ENCODE measurements around the gene ILF2. TPM values are rescaled to one million over a fixed set of nuclear protein-coding genes. Genes with fewer than 3 reads are reported as not detected.
A peak's percentile ranks its signal among the peaks of the same experiment; 100 is the strongest.

ILF2 gene
- total RNA-seq, 1 donor from 2014 or later: 262 TPM

- Mint-ChIP-seq H3K27me3 (no peaks in the 10 kb centered on the region), H3K9me3 (ENCODE audit: low read depth) (peaks cover 4% of the 10 kb centered on the region), H3K36me3 (ENCODE audit: insufficient read depth) (peaks cover 4% of the 10 kb centered on the region), H3K4me1 (ENCODE audit: low read depth) (peaks cover 35% of the 10 kb centered on the region), H3K27ac (peak overlapping the region; percentile 80), H3K4me3 (ENCODE audit: low read depth) (no peak overlapping the region)
- DNase-seq (ENCODE audit: low spot score, unreplicated experiment): no peak
- no peak for TF ChIP-seq CTCF (IDR thresholded peaks at IDR 0.05; ENCODE audit: unreplicated experiment)
Observed at GRCh38 chr1:153631047-153632022, 39.5 kb downstream of the ILF2 start.

- Mint-ChIP-seq H3K36me3 (ENCODE audit: insufficient read depth) (peaks cover 3% of the 10 kb centered on the region), H3K4me1 (ENCODE audit: low read depth) (peaks cover 37% of the 10 kb centered on the region), H3K27ac (peak overlapping the region; percentile 56), H3K27me3 (no peaks in the 10 kb centered on the region), H3K9me3 (ENCODE audit: low read depth) (peaks cover 4% of the 10 kb centered on the region), H3K4me3 (ENCODE audit: low read depth) (no peak overlapping the region)
- no peak for DNase-seq (ENCODE audit: low spot score, unreplicated experiment)
- no peak for TF ChIP-seq CTCF (IDR thresholded peaks at IDR 0.05; ENCODE audit: unreplicated experiment)
Observed at GRCh38 chr1:153630384-153630783, 40.4 kb downstream of the ILF2 start.

- H3K4me1 Mint-ChIP-seq (ENCODE audit: low read depth): peaks cover 36% of the 10 kb centered on the region
- H3K27ac Mint-ChIP-seq: peak overlapping the region; percentile 56
- TF ChIP-seq CTCF (IDR thresholded peaks at IDR 0.05; ENCODE audit: unreplicated experiment): no peak
- no peaks in the 10 kb centered on the region for H3K27me3 Mint-ChIP-seq
- H3K36me3 Mint-ChIP-seq (ENCODE audit: insufficient read depth): peaks cover 3% of the 10 kb centered on the region
- H3K4me3 Mint-ChIP-seq (ENCODE audit: low read depth): no peak overlapping the region
- no peak for DNase-seq (ENCODE audit: low spot score, unreplicated experiment)
- peaks cover 4% of the 10 kb centered on the region for H3K9me3 Mint-ChIP-seq (ENCODE audit: low read depth)
Observed at GRCh38 chr1:153629971-153630370, 40.8 kb downstream of the ILF2 start.

- Mint-ChIP-seq H3K27me3 (no peaks in the 10 kb centered on the region), H3K9me3 (ENCODE audit: low read depth) (peaks cover 4% of the 10 kb centered on the region), H3K4me3 (ENCODE audit: low read depth) (no peak overlapping the region), H3K4me1 (ENCODE audit: low read depth) (peaks cover 35% of the 10 kb centered on the region), H3K36me3 (ENCODE audit: insufficient read depth) (peaks cover 3% of the 10 kb centered on the region), H3K27ac (no peak overlapping the region)
- no peak for TF ChIP-seq CTCF (IDR thresholded peaks at IDR 0.05; ENCODE audit: unreplicated experiment)
- DNase-seq (ENCODE audit: low spot score, unreplicated experiment): no peak
Observed at GRCh38 chr1:153629343-153629665, 41.5 kb downstream of the ILF2 start.

- no peak overlapping the region for H3K4me3 Mint-ChIP-seq (ENCODE audit: low read depth)
- H3K27ac Mint-ChIP-seq: no peak overlapping the region
- peaks cover 3% of the 10 kb centered on the region for H3K36me3 Mint-ChIP-seq (ENCODE audit: insufficient read depth)
- H3K27me3 Mint-ChIP-seq: no peaks in the 10 kb centered on the region
- DNase-seq (ENCODE audit: low spot score, unreplicated experiment): no peak
- peaks cover 34% of the 10 kb centered on the region for H3K4me1 Mint-ChIP-seq (ENCODE audit: low read depth)
- no peak for TF ChIP-seq CTCF (IDR thresholded peaks at IDR 0.05; ENCODE audit: unreplicated experiment)
- peaks cover 4% of the 10 kb centered on the region for H3K9me3 Mint-ChIP-seq (ENCODE audit: low read depth)
Observed at GRCh38 chr1:153628638-153629342, 42.0 kb downstream of the ILF2 start.

All from progenitor cell of endocrine pancreas (in vitro differentiated cells).